ENCODE data around the gene PLEKHH1. TPM values are rescaled to one million over a fixed set of nuclear protein-coding genes. Genes with fewer than 3 reads are reported as not detected.

PLEKHH1 gene
- total RNA-seq = 0.27 and 0.38 TPM in 2 replicates

DNA sequence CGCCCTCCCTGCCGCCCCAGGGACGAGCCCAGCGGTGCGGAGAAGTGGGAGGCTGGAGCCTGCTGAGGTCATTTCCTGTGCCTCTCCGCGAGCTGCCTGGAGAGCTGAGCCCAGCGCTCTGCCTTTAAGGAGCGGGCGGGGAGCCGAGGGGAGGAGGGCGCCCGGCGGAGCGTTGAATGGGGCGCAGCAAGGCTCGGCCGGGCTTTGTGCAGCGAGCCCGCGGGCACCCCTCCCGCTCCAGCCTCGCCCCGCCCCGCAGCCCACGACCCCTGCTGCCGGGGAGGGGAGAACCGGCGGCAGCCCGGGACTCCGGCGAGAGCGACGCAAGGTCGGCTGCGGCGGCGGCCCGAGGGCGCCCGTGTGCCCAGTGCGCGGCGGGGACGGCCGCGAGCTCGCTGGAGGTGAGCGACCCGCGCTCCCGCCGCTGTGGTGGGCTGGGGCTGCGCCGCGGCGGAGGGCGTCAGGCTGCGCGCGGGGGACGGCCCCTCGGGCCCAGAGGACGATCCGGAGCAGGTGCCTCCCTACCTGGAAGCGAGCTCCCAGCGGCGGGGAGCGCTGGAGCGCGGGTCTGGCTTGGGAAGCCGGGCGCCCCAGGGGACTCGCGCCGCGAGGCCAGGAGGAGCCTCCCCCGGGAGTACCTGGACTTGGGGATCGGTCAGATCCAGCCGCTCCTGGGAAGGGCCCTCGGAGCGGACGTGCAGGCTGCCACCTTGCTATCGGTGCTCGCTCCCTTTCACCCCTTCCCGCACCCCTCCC lies at the start of gene PLEKHH1:
Gene PLEKHH1, plus strand, starts transcription at position 293 of the 756 bp plus-strand sequence. CDS start 8,578 bp downstream, outside the sequence.

DNA sequence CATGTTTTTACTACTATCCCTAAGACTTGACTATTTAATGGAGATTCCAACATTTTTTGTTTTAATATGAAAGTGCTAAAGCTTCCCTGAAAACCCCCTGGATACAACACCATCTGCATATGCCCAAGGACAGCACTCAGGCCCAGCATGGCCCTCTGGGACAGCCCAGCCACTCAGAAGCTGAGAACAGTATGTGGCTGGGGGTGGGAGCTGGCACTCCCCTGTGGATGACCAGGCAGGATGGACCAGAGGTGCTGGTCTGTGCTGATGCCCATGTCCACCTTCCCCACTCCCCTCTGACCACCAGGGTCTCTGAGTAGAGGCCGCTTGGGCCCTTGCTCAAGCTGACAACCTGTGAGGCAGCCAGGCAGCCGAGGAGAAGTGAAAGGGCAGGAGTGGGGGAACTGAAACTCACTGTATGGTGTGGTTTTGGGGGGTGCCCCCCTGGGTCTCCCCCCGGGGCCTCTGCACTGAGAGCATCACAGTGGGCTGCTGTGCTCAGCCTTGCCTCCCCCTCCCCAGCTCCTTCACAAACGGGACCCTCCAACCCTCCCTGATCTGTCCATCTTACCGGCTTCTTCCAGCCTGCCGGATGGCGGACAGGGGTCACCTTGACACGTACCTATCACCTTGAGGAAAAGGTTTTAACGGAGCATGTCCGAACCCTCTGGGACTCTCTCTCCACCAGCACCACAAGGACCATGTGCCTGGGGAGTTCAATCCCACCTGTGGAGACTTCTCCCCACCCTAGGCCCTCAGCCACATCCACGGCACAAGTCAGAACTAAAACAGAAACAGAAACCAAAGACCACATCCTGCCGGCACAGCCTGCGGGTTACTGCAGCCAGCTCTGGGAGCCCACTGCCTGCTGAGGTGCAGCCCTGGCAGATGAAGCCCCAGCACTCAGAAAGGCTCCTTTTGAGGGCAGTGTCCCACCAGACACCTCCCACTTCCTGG lies 44.9 kb upstream of the PLEKHH1 start, which contains the start of gene TMEM229B:
Gene TMEM229B, minus strand, starts transcription at position 785 of the 957 bp plus-strand sequence. CDS start 14,798 bp downstream, outside the sequence.

DNA sequence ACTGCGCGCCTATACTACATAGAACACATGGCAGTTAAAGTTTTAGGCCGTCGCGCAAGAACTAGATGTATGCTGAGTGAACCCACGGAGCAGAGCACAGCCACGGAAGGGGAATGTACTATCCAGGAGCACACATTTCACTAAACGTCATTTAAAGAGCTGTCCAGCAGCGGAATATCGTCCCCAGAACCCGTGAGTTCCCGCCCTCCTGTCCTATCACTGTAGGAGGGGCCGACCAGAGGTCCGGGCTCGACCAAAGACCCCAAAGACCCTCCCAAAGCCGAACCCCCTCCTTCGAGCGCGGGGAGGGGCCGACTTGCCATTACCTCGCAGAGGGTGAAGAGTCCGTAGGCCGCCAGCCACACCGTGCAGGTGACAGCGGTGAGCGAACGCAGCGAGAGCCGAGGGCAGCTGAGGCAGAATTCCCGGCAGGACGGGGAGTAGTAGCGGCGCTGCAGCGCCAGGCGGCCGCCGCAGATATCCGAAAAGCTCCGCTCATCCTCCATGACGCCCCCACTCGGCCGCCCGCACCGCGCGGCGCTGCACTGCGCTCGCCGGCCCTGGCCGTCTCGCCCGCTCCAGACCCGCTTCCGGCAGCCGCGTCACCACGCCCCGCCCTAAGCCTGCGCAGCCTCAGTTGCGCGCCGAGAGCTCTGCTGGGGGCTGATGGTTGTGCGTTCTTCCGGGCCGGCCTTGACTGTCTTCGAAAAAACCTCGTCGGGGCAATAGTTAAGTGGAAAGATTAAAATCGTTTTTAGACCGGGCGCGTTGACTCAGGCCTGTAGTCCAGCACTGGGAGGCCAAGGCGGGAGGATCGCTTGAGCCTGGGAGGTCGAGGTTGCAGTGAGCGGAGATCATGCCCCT lies 66.8 kb downstream of the PLEKHH1 start, which contains the start of gene PIGH:
Gene PIGH, minus strand, starts transcription at position 571 of the 864 bp plus-strand sequence. Its CDS starts 65 bp downstream, at position 506.

DNA sequence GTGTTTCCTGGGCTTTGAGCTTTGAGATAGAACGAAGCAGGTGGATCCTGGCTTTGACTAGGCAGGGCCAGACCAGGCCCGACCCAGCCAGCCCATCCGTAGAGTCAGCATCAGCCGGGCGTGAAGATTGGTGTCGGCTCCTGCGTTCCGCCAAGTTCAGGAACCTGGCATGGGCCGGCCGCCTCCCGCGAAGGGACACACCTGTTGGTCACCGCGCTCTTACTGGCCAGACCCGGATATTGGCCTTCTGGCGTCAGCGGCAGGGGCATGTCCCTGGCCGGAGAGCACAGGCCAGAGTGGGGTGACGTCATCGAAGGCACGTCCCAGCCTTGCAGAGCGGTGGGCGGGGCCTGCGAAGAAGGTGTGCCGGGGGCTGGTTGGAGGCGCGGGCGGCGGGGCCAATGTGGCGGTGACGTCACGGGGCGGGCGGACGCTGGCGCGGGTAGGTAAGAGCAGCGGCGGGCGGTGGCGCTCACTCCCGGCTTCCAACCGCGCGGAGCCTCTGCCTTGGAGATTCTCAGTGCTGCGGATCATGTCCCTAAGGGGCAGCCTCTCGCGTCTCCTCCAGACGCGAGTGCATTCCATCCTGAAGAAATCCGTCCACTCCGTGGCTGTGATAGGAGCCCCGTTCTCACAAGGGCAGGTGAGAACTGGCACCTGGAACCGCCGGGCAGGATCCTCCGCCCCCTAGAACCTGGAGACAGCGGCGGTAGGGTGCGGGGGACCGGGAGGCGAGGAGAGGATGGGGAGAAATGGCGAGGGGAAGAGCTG lies 86.5 kb downstream of the PLEKHH1 start, which contains the start of gene ARG2:
Gene ARG2, plus strand, starts transcription at position 475 of the 771 bp plus-strand sequence. Its CDS starts 58 bp downstream, at position 533.

Other genes with a start within 250 kb of the PLEKHH1 start
- 96.8 and 102 TPM in 2 replicates for gene ATP6V1D, start 173.5 kb upstream of the PLEKHH1 start, total RNA-seq
- 333 and 396 TPM in 2 replicates for gene EIF2S1, start 173.0 kb upstream of the PLEKHH1 start, total RNA-seq
- 13.1 and 18.7 TPM in 2 replicates for gene PLEK2, start 121.1 kb upstream of the PLEKHH1 start, total RNA-seq
- under 0.01 and 0.19 TPM in 2 replicates for gene TMEM229B, start 44.6 kb upstream of the PLEKHH1 start, total RNA-seq
- gene PIGH, start 67.0 kb downstream of the PLEKHH1 start, total RNA-seq = 6.8 and 8.0 TPM in 2 replicates
- gene ARG2, start 86.6 kb downstream of the PLEKHH1 start, total RNA-seq = 15.1 and 22.9 TPM in 2 replicates
- gene VTI1B, start 141.3 kb downstream of the PLEKHH1 start, total RNA-seq = 51.8 and 75.7 TPM in 2 replicates
- gene RDH11, start 162.5 kb downstream of the PLEKHH1 start, total RNA-seq = 74.2 and 84.0 TPM in 2 replicates
- not detected in 2 replicates for gene RDH12, start 168.6 kb downstream of the PLEKHH1 start, total RNA-seq

All from endothelial cell of coronary artery (primary cell).